BJ (cell line): ENCODE measurements around the gene SCARF1. TPM values are rescaled to one million over a fixed set of nuclear protein-coding genes. Genes with fewer than 3 reads are reported as not detected.

Experiments
- CTCF ChIA-PET: fragments of 350-600 bp; formaldehyde crosslinking; extraction: SDS; loops from one replicate; lab custom pipeline; 2021; ENCODE audit warnings: antibody characterized with exemption, inconsistent platforms; lab: Yijun Ruan, JAX
- POLR2A ChIA-PET: fragments of 300-600 bp; sonication (Branson Sonifier 250); formaldehyde crosslinking; extraction: SDS; loops from one replicate; lab custom pipeline; 2021; ENCODE audit warnings: antibody characterized with exemption; lab: Charles Lee
- DNase-seq: peaks from one replicate; pipeline ENCODE4 v3.0.0-alpha.2; 2011; ENCODE audit warnings: low read depth
- H3K27me3 ChIP-seq: 2 replicates; pipeline ENCODE4 v1.6.0; 2011; ENCODE audit warnings: low read length; ENCODE audit not compliant: control insufficient read depth, insufficient read depth
- H3K36me3 ChIP-seq: 2 replicates; pipeline ENCODE4 v1.5.1; 2011; ENCODE audit warnings: low read length; ENCODE audit not compliant: control insufficient read depth, insufficient read depth
- H3K4me3 ChIP-seq: 2 replicates; pipeline ENCODE4 v1.5.1; 2011; ENCODE audit warnings: low read depth, mild to moderate bottlenecking, control low read depth, low read length
- CTCF ChIP-seq: IDR thresholded peaks from 2 replicates; pipeline ENCODE4 v1.5.1; 2011; ENCODE audit warnings: low read depth, mild to moderate bottlenecking, control low read depth, inconsistent platforms, low read length, moderate library complexity; ENCODE audit not compliant: insufficient read depth
- polyA plus RNA-seq: library from polyadenylated mRNA; depleted of rRNA; stranded (reverse); fragments of >200 nt; gene quantifications from 2 replicates; pipeline ENCODE4 v1.2.3, GENCODE V29; 2011

SCARF1 gene
- polyA plus RNA-seq, 1 experiment = 0.12 TPM

GRCh38 chr17:1620486-1620885 lies 25.0 kb downstream of the SCARF1 start:
- no peak for DNase-seq
- ChIA-PET POLR2A (no interaction called here), CTCF (no interaction called here)
- Histone ChIP-seq H3K36me3 (no peaks in the 10 kb centered on the region), H3K27me3 (no peaks in the 10 kb centered on the region), H3K4me3 (no peak overlapping the region)
- TF ChIP-seq CTCF = no peak

- no peak for TF ChIP-seq CTCF
- DNase-seq = no peak
- Histone ChIP-seq H3K4me3 (no peak overlapping the region), H3K36me3 (no peaks in the 10 kb centered on the region), H3K27me3 (no peaks in the 10 kb centered on the region)
- ChIA-PET CTCF (interaction anchor here (1.0 to 2.3 kb wide), 4 partner anchors 12 to 43 kb away, joined by 3 to 10 read pairs (median 5); partner anchors contain the start of genes RILP and SLC43A2), POLR2A (no interaction called here)
Observed at GRCh38 chr17:1617620-1618174, 27.8 kb downstream of the SCARF1 start.

GRCh38 chr17:1616101-1616500 lies 29.4 kb downstream of the SCARF1 start:
- ChIA-PET CTCF (interaction anchor here (0.9 kb wide), 1 partner anchor 9 kb away, joined by 3 read pairs; no protein-coding TSS in a partner anchor), POLR2A (no interaction called here)
- Histone ChIP-seq H3K27me3 (no peaks in the 10 kb centered on the region), H3K4me3 (no peak overlapping the region), H3K36me3 (no peaks in the 10 kb centered on the region)
- no peak for DNase-seq
- no peak for TF ChIP-seq CTCF

GRCh38 chr17:1612400-1612799 lies 33.1 kb downstream of the SCARF1 start:
- TF ChIP-seq CTCF = no peak
- POLR2A ChIA-PET = no interaction called here
- no peaks in the 10 kb centered on the region for H3K27me3 ChIP-seq
- H3K4me3 ChIP-seq = no peak overlapping the region
- H3K36me3 ChIP-seq = no peaks in the 10 kb centered on the region
- CTCF ChIA-PET = interaction anchor here (0.6 to 1.3 kb wide), 2 partner anchors 35 to 38 kb away, joined by 3 read pairs; no protein-coding TSS in a partner anchor
- DNase-seq = no peak

GRCh38 chr17:1611715-1612114 lies 33.8 kb downstream of the SCARF1 start:
- H3K36me3 ChIP-seq = no peaks in the 10 kb centered on the region
- DNase-seq = no peak
- no peaks in the 10 kb centered on the region for H3K27me3 ChIP-seq
- CTCF ChIA-PET = interaction anchor here (1.2 kb wide), 1 partner anchor 37 kb away, joined by 3 read pairs; no protein-coding TSS in a partner anchor
- POLR2A ChIA-PET = no interaction called here
- TF ChIP-seq CTCF = no peak
- H3K4me3 ChIP-seq = no peak overlapping the region
